ENCODE data around the gene HSP90AB1. TPM values are rescaled to one million over a fixed set of nuclear protein-coding genes. Genes with fewer than 3 reads are reported as not detected.

The HSP90AB1 gene
- total RNA-seq, 1 donor from 2014 or later: 1,214 TPM

DNA sequence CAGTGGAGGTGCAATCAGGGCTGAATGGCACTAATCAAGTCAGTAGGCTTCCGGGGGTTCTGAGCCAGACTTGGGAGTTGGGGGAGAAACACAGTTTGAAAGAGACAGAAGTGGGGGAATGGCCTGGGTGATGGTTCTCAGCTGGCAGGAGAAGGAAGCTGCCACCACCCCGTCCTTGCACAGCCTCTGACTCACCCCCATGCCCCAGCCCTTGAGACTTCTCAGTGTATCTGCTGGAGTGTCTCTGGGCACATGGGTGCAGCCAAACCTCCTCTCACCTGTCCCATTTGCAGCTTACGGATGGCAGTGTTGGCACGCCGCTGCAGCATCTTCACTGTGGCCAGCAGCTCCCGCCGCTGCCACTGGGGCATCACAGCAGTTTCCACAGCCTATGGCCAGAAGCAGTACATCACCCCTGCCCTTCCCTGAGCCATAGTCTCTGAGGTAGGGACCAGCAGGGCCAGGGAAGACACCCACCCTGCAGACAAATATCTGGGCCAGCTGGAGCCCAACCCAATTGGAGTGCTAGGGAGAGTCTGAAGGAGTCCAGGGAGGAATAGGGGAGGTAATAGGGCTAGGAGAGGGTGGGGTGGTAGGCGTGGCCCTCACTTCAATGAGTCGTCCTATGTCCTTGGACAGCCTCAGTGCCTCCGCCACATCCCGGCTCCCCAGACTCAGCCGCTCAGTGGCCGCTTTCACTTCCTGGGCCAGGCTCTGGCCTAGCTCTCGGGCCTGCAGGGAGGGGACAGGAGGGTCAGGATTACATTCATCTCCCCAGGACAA, 55.1 kb downstream of the HSP90AB1 start:
- H3K36me3 Mint-ChIP-seq (ENCODE audit: insufficient read depth): peaks cover 21% of the 10 kb centered on the region

DNA sequence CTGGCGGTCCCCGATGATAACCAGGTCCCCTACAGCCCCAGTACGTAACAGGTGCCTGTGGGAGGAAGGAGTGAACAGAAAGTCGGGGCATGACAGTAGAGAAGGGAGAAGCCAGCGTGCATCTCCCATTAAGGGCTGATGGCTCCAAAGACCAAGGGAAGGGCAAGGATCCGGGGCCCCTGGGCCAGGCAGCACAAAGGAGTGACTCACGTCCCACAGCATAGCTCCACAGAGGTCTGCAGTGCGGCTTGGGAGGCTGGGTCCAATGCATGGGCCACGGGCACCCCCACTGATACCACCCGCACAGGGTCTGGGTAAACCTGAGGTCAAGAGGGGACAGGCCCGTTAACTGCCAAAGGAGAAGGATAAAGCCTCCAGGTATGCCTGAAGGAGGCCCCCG, 56.0 kb downstream of the HSP90AB1 start:
- no peak for DNase-seq (ENCODE audit: low spot score, unreplicated experiment)
- Mint-ChIP-seq H3K36me3 (ENCODE audit: insufficient read depth) (peaks cover 22% of the 10 kb centered on the region), H3K27ac (no peak overlapping the region), H3K4me1 (ENCODE audit: low read depth) (peaks cover under 1% of the 10 kb centered on the region), H3K9me3 (ENCODE audit: low read depth) (no peaks in the 10 kb centered on the region), H3K4me3 (ENCODE audit: low read depth) (no peak overlapping the region), H3K27me3 (peaks cover 12% of the 10 kb centered on the region)
- TF ChIP-seq, protein P1, sequence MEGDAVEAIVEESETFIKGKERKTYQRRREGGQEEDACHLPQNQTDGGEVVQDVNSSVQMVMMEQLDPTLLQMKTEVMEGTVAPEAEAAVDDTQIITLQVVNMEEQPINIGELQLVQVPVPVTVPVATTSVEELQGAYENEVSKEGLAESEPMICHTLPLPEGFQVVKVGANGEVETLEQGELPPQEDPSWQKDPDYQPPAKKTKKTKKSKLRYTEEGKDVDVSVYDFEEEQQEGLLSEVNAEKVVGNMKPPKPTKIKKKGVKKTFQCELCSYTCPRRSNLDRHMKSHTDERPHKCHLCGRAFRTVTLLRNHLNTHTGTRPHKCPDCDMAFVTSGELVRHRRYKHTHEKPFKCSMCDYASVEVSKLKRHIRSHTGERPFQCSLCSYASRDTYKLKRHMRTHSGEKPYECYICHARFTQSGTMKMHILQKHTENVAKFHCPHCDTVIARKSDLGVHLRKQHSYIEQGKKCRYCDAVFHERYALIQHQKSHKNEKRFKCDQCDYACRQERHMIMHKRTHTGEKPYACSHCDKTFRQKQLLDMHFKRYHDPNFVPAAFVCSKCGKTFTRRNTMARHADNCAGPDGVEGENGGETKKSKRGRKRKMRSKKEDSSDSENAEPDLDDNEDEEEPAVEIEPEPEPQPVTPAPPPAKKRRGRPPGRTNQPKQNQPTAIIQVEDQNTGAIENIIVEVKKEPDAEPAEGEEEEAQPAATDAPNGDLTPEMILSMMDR (IDR thresholded peaks at IDR 0.05; ENCODE audit: unreplicated experiment): no peak

More for the DNA sequence above, 55.1 kb downstream of the HSP90AB1 start:
- Mint-ChIP-seq H3K27me3 (peaks cover 16% of the 10 kb centered on the region), H3K27ac (no peak overlapping the region), H3K4me1 (ENCODE audit: low read depth) (peaks cover 2% of the 10 kb centered on the region), H3K9me3 (ENCODE audit: low read depth) (no peaks in the 10 kb centered on the region), H3K4me3 (ENCODE audit: low read depth) (no peak overlapping the region)
- TF ChIP-seq, protein P1 (IDR thresholded peaks at IDR 0.05; ENCODE audit: unreplicated experiment): no peak
- no peak for DNase-seq (ENCODE audit: low spot score, unreplicated experiment)

Other genes starting within 250 kb of the HSP90AB1 start
- 49.9 and 51.1 TPM in 2 replicates for gene MRPL14, start 119.6 kb upstream of the HSP90AB1 start, total RNA-seq
- 69.1 and 72.3 TPM in 2 replicates for gene TMEM63B, start 119.5 kb upstream of the HSP90AB1 start, total RNA-seq
- not detected in 2 replicates for gene CAPN11, start 88.3 kb upstream of the HSP90AB1 start, total RNA-seq
- not detected in 2 replicates for gene MYMX, start 30.2 kb upstream of the HSP90AB1 start, total RNA-seq
- 24.1 and 26.2 TPM in 2 replicates for gene SLC29A1, start 23.5 kb upstream of the HSP90AB1 start, total RNA-seq
- gene SLC35B2, start 10.4 kb downstream of the HSP90AB1 start, total RNA-seq: 45.9 and 50.3 TPM in 2 replicates
- gene NFKBIE, start 18.4 kb downstream of the HSP90AB1 start, total RNA-seq: 7.1 TPM in 2 replicates
- 3.5 and 4.7 TPM in 2 replicates for gene TMEM151B, start 23.3 kb downstream of the HSP90AB1 start, total RNA-seq
- gene AARS2, start 66.2 kb downstream of the HSP90AB1 start, total RNA-seq: 26.5 and 28.8 TPM in 2 replicates
- not detected in 2 replicates for gene SPATS1, start 95.5 kb downstream of the HSP90AB1 start, total RNA-seq
- 30.4 and 30.5 TPM in 2 replicates for gene CDC5L, start 140.6 kb downstream of the HSP90AB1 start, total RNA-seq